ENCODE measurements around the gene ARHGAP6.

The ARHGAP6 gene

GRCh38 chrX:11117745-11118144 lies 548.0 kb downstream of the ARHGAP6 start:
- no peak for TF ChIP-seq CTCF (IDR thresholded peaks at IDR 0.05; ENCODE audit: control extremely low read depth, extremely low read depth, low read depth, missing control alignments)
- ChIA-PET POLR2A (no interaction called here), CTCF (interaction anchor here (1.2 kb wide), 1 partner anchor 19 kb away, joined by 3 read pairs; no protein-coding TSS in a partner anchor)
- no peak for DNase-seq (ENCODE audit: extremely low spot score)

- ChIA-PET CTCF (interaction anchor here (0.9 kb wide), 1 partner anchor 10 kb away, joined by 3 read pairs; no protein-coding TSS in a partner anchor), POLR2A (no interaction called here)
- no peak for DNase-seq (ENCODE audit: extremely low spot score)
These were observed 552.0 kb downstream of the ARHGAP6 start for GRCh38 chrX:11113731-11114130.

GRCh38 chrX:11111947-11112346 lies 553.8 kb downstream of the ARHGAP6 start:
- POLR2A ChIA-PET, result no interaction called here
- CTCF ChIA-PET, result no interaction called here
- DNase-seq (ENCODE audit: extremely low spot score), result no peak
- TF ChIP-seq CTCF (IDR thresholded peaks at IDR 0.05; ENCODE audit: control extremely low read depth, extremely low read depth, low read depth, missing control alignments), result no peak

More at GRCh38 chrX:11113731-11114130, 552.0 kb downstream of the ARHGAP6 start:
- no peak for TF ChIP-seq CTCF (IDR thresholded peaks at IDR 0.05; ENCODE audit: control extremely low read depth, extremely low read depth, low read depth, missing control alignments)

- ChIA-PET CTCF (no interaction called here), POLR2A (no interaction called here)
- TF ChIP-seq CTCF (IDR thresholded peaks at IDR 0.05; ENCODE audit: control extremely low read depth, extremely low read depth, low read depth, missing control alignments), result no peak
These were observed 554.5 kb downstream of the ARHGAP6 start, which contains the start of gene HCCS for GRCh38 chrX:11111037-11111851. HCCS (plus strand) TSS chrX:11111332; CDS start chrX:11112061, 729 bp downstream.

GRCh38 chrX:11109968-11110367 lies 555.8 kb downstream of the ARHGAP6 start:
- no peak for DNase-seq (ENCODE audit: extremely low spot score)
- ChIA-PET CTCF (no interaction called here), POLR2A (no interaction called here)
- no peak for TF ChIP-seq CTCF (IDR thresholded peaks at IDR 0.05; ENCODE audit: control extremely low read depth, extremely low read depth, low read depth, missing control alignments)

More at GRCh38 chrX:11111037-11111851, 554.5 kb downstream of the ARHGAP6 start, which contains the start of gene HCCS:
- peak; percentile 85 for DNase-seq (ENCODE audit: extremely low spot score)

- ChIA-PET CTCF (no interaction called here), POLR2A (no interaction called here)
- no peak for TF ChIP-seq CTCF (IDR thresholded peaks at IDR 0.05; ENCODE audit: control extremely low read depth, extremely low read depth, low read depth, missing control alignments)
- DNase-seq (ENCODE audit: extremely low spot score), result no peak
These were observed 557.3 kb downstream of the ARHGAP6 start for GRCh38 chrX:11108253-11108941.

Data from GM10248 (cell line).